Stimulated activated CD8-positive, alpha-beta memory T cell treated with anti-CD3 and anti-CD28 coated beads, Interleukin-12 subunit alpha, Interleukin-12 subunit beta, amount 100 ng/mL, for 24 hours (primary cell): ENCODE data around the gene OBSL1.
A peak's percentile ranks its signal among the peaks of the same experiment; 100 is the strongest.

Experiments used
- DNase-seq: peaks from one replicate; pipeline ENCODE4 v3.0.0-alpha.2; 2020; ENCODE audit errors: extremely low read depth

OBSL1 gene

DNA sequence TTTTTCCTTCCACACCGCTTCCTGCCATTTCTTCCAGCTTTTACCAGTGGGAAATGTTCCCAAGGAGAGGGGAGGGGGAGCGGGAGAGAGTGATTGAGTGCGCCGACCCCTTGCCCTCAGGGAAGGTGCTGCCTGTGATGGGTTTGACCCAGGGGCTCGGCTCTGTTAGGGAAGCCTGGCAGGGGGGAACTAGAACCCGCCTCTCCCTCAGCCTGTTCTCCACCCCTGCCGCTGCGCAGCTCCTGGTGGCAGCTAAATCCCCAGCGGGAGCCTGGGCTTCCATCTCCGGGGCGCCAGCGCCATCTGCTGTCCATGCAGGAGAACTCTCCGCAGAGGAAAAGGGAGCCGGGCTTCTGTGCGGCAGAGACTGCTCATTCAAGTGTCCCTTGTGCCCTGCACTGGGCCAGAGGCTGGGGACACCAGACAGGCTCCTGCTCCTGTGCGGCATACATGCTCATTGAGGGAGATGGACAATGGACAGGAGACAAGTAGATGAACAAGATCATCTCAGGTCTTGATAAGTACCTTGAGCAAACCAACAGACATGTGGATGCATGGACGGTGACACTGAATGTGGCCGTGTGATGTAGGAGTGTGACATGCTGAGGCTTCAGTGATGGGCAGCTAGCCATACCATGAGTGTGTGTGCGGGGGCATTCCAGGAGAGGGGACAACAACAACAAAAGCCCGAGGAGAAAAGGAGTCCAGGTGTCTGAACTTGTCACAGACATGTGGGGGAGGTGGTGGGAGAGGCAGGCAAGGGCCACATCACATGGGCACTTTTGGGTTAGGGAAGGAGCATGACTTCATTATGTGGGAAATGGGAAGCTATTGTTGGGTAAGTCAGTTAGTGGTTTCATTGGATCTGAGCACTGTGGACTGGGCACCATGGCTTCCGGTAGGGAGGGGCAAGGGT is 41.0 kb downstream of the OBSL1 start:
- DNase-seq = peak; percentile 52

- no peak for DNase-seq
Measured at GRCh38 chr2:219527472-219527871, 43.9 kb downstream of the OBSL1 start.

GRCh38 chr2:219527076-219527394 is 44.3 kb downstream of the OBSL1 start:
- DNase-seq = no peak

GRCh38 chr2:219526320-219527075 is 44.8 kb downstream of the OBSL1 start:
- no peak for DNase-seq

DNA sequence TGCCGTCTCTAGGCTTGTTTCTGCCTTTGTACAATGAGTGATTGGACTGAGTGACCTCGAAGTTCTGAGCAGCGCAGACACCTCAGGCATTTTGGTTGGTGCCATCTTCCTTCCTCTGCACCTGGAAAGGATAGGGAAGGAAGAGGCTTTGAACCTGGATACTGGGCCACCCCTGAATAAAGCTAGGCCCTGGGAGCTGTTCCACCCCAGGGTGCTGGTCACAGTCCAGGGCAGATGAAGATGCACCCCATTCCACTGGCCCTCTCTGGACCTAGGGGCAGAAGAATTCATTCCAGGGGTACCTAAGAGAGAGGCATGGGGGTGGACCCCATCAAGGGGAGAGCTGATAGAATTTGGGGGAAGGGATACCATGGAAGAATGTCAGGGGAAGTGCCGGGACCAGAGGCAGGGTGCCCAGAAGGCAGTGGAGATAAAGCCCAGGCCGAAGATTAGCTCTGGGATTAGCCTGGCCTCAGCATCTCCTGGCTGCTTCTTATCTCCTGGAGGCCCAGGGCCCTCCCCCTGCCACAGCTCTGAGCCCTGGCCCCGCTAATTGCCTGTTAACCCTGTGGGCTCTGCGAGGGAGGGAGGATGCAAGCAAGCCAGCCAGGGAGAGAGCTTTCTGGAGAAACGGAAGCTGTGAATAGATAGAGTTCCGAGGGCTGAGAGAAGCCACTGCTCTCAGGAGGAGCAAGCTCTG is 45.7 kb downstream of the OBSL1 start:
- DNase-seq = no peak

DNA sequence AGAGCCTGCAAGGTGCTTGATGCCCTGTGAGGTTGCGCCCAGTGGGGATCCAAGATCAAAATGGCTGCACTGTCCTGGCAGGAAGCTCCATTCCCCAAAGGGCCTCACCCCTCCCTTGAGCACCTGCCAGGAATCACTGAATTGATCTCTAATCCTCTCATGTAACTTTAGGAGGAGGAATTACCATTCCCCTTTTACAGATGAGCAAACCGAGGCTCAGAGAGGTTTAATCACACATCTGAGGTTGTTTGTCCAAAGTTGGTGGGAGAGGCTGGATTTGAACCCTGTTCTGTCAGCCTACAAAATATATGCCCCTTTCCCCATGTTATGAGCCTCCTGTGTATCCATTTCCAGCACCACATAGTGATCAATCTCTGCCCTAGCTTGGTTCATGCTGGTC is 46.5 kb downstream of the OBSL1 start:
- DNase-seq = no peak

GRCh38 chr2:219523031-219523671 is 48.2 kb downstream of the OBSL1 start:
- DNase-seq = no peak

GRCh38 chr2:219522111-219523030 is 49.0 kb downstream of the OBSL1 start:
- no peak for DNase-seq

DNA sequence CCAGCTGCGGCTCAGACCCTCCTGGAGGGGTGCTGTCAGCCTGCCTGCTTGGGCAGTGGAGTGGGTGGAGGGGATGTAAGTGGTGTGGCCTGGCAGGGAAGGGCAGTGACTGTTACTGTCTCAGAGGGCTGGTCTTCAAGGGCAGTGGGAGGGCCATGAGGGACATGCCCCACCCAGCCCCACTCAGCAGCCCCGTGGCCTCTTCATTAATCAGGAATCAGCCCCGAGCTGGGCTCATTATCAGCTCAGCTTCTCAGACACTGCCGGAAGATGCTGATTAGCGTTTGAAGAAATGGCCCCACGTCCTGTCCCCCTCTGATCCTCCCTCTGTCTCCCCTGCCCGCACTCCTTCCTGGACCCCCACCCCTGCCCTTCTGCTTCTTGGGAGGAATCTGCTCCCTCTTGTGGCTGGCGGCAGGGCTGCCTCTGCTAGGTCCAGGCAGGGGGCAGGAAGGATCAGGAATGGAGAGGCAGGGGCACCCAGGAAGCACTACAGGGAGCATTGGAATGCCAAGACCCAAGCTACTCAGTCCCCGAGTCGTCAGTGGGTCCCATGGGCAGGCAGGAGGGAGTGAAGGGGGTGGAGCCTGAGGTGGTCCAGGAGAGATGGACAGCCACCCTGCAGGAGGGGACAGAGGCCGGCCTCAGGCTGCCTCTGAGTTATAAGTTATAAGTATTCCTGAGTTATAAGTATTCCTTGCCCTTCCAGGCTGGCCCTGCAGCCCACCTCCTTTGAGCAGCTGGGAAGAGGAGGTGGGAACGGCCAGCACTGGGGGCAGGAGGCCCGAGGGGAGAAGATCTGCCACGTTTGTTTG is 50.1 kb downstream of the OBSL1 start:
- DNase-seq = no peak

DNA sequence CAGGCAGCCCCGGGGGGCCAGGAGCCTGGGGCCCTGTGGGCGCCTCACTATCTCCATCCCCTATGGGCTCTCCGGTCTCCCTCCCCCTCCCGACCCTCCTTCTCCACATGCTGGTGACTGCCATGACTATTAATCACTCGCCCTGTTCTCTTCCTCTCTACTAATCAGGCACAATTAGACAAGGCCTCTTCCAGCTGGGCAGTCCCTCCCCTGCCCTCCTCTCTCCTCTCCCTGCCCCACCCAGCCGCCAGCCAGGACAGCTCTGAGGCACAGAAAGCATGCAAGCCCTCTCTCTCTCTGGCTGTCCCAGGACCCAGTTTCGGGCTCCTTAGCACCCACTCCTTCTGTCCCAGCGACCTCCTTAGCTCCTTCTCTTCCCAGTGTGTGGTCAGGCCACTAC is 51.3 kb downstream of the OBSL1 start:
- no peak for DNase-seq

- DNase-seq = no peak
Measured at GRCh38 chr2:219519526-219519916, 51.8 kb downstream of the OBSL1 start.

- DNase-seq = no peak
Measured at GRCh38 chr2:219517954-219518778, 53.2 kb downstream of the OBSL1 start.

GRCh38 chr2:219516888-219517287 is 54.5 kb downstream of the OBSL1 start:
- no peak for DNase-seq

GRCh38 chr2:219515874-219516629 is 55.3 kb downstream of the OBSL1 start:
- DNase-seq = no peak

GRCh38 chr2:219514836-219515235 is 56.5 kb downstream of the OBSL1 start:
- DNase-seq = no peak

DNA sequence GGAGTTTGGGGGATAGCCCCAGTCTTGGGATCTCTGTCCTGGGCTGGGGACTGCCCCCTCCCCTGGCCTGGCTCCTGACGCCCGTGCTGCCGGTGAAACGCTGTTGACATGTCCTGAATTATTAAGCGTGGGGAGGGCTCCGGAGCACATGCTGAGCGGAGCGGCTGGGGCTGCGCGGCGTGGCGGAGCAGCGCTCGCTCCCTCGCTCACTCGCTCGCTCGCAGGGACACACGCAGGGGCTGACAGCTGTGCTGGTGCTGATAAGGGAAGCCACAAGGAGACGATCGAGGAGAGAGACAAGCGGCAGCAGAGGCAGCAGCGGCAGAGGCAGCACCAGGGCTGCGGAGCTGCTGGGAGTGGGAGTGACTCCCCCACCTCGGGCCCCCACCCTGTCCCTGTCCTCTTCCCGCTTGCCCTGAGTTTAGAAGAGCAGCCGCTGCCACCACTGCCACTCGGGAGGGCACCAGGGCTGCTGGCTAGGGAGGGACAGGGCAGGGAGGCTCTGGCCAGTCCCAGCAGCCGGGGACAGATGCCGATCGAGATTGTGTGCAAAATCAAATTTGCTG is 57.1 kb downstream of the OBSL1 start, which contains the start of gene ASIC4:
Gene ASIC4 (plus strand): TSS at position 287 of the 566 bp plus-strand sequence. CDS start 243 bp downstream, at position 530.
- DNase-seq = no peak

- no peak for DNase-seq
Measured at GRCh38 chr2:219513787-219514186, 57.6 kb downstream of the OBSL1 start.
